Hepatocyte (in vitro differentiated cells): Measurements from ENCODE around the gene CSMD2. TPM values are rescaled to one million over a fixed set of nuclear protein-coding genes. Genes with fewer than 3 reads are reported as not detected.

Source experiments
- DNase-seq: peaks from one replicate; pipeline ENCODE4 v3.0.0-alpha.2; 2016; ENCODE audit warnings: low spot score
- H2AFZ ChIP-seq: fragments of 200-600 bp; sonication (generic); 2 replicates; pipeline ENCODE4 v1.6.0; 2016; ENCODE audit warnings: antibody characterized with exemption, mild to moderate bottlenecking
- H3K27ac ChIP-seq: fragments of 200-600 bp; sonication (generic); 2 replicates; pipeline ENCODE4 v1.5.1; 2016; ENCODE audit warnings: mild to moderate bottlenecking
- H3K27me3 ChIP-seq: fragments of 200-600 bp; sonication (generic); 2 replicates; pipeline ENCODE4 v1.6.1; 2016
- H3K36me3 ChIP-seq: fragments of 200-600 bp; sonication (generic); replicated peaks from 2 replicates; pipeline ENCODE4 v1.5.1; 2016; ENCODE audit warnings: low read depth; ENCODE audit not compliant: insufficient read depth
- H3K4me1 ChIP-seq: fragments of 200-600 bp; sonication (generic); 2 replicates; pipeline ENCODE4 v1.5.1; 2016; ENCODE audit warnings: mild to moderate bottlenecking, moderate library complexity; ENCODE audit not compliant: insufficient read depth
- H3K4me2 ChIP-seq: fragments of 200-600 bp; sonication (generic); 2 replicates; pipeline ENCODE4 v1.6.0; 2016
- H3K4me3 ChIP-seq: fragments of 200-600 bp; sonication (generic); 2 replicates; pipeline ENCODE4 v1.5.1; 2016; ENCODE audit warnings: mild to moderate bottlenecking
- H3K79me2 ChIP-seq: fragments of 200-600 bp; sonication (generic); 2 replicates; pipeline ENCODE4 v1.6.0; 2017; ENCODE audit warnings: mild to moderate bottlenecking
- H3K9me2 ChIP-seq: fragments of 200-600 bp; sonication (generic); replicated peaks from 2 replicates; pipeline ENCODE4 v1.6.0; 2017; ENCODE audit warnings: mild to moderate bottlenecking; ENCODE audit not compliant: insufficient read depth
- H3K9me3 ChIP-seq: fragments of 200-600 bp; sonication (generic); 2 replicates; pipeline ENCODE4 v1.5.1; 2016; ENCODE audit warnings: low read depth, mild to moderate bottlenecking
- H4K20me1 ChIP-seq: fragments of 200-600 bp; sonication (generic); 2 replicates; pipeline ENCODE4 v1.6.0; 2016; ENCODE audit warnings: mild to moderate bottlenecking; ENCODE audit not compliant: insufficient read depth, poor library complexity, severe bottlenecking
- CTCF ChIP-seq: fragments of 200-600 bp; sonication (generic); IDR thresholded peaks from 2 replicates; pipeline ENCODE4 v1.5.1; 2016; ENCODE audit warnings: antibody characterized with exemption, mild to moderate bottlenecking; ENCODE audit not compliant: poor library complexity
- EZH2 ChIP-seq: fragments of 200-600 bp; sonication (generic); IDR thresholded peaks from 2 replicates; pipeline ENCODE4 v1.6.1; 2016; ENCODE audit warnings: antibody characterized with exemption, mild to moderate bottlenecking, borderline replicate concordance
- EZH2phosphoT487 ChIP-seq: fragments of 200-600 bp; sonication (generic); IDR thresholded peaks from one replicate; pipeline ENCODE4 v1.6.1; 2018; ENCODE audit warnings: antibody characterized with exemption, mild to moderate bottlenecking, low read depth, moderate library complexity; ENCODE audit not compliant: unreplicated experiment, severe bottlenecking
- WGBS: methylation state at CpG from one replicate; pipeline ENCODE4 v1.1.6; 2016; ENCODE audit warnings: low lambda C conversion rate; ENCODE audit errors: missing lambda C conversion rate; 5-methylcytosine and 5-hydroxymethylcytosine counted together
- polyA plus RNA-seq: library from polyadenylated mRNA; unstranded; fragments of >200 nt; fragmentation: Nextera tagmentation; extraction: Ambion mirVana; gene quantifications from 2 replicates; pipeline ENCODE4 v1.2.1, GENCODE V29; 2016
- total RNA-seq: library from RNA; depleted of rRNA; stranded (reverse); fragments of >200 nt; gene quantifications from 2 replicates; pipeline ENCODE4 v1.2.3, GENCODE V29; 2014

The CSMD2 gene
- total and polyA plus RNA-seq, 2 experiments from 2014 or later, result 0.10 to 0.37 TPM

- H3K27me3 ChIP-seq, result no peaks in the 10 kb centered on the region
- no peaks in the 10 kb centered on the region for H3K9me3 ChIP-seq
- peaks cover 7% of the 10 kb centered on the region for H3K4me1 ChIP-seq
- TF ChIP-seq CTCF (no peak), EZH2 (no peak), EZH2phosphoT487 (no peak)
- no peak overlapping the region for H3K4me3 ChIP-seq
- H2AFZ ChIP-seq, result no peak overlapping the region
- H3K36me3 ChIP-seq, result no peaks in the 10 kb centered on the region
- H3K27ac ChIP-seq, result no peak overlapping the region
- H4K20me1 ChIP-seq, result no peaks in the 10 kb centered on the region
- H3K9me2 ChIP-seq, result no peaks in the 10 kb centered on the region
- H3K4me2 ChIP-seq, result no peak overlapping the region
- WGBS, result 83% methylated on average over 3 of the region's 3 CpGs
- H3K79me2 ChIP-seq, result no peaks in the 10 kb centered on the region
- no peak for DNase-seq
These were observed 265.3 kb downstream of the CSMD2 start for GRCh38 chr1:33899746-33900145.

GRCh38 chr1:33898881-33899280 lies 266.1 kb downstream of the CSMD2 start:
- H3K4me3 ChIP-seq, result no peak overlapping the region
- H3K4me2 ChIP-seq, result no peak overlapping the region
- no peaks in the 10 kb centered on the region for H4K20me1 ChIP-seq
- no peaks in the 10 kb centered on the region for H3K9me3 ChIP-seq
- H3K36me3 ChIP-seq, result no peaks in the 10 kb centered on the region
- H3K27me3 ChIP-seq, result no peaks in the 10 kb centered on the region
- H3K27ac ChIP-seq, result no peak overlapping the region
- TF ChIP-seq EZH2 (no peak), EZH2phosphoT487 (no peak), CTCF (no peak)
- H3K4me1 ChIP-seq, result peaks cover 7% of the 10 kb centered on the region
- no peaks in the 10 kb centered on the region for H3K9me2 ChIP-seq
- H3K79me2 ChIP-seq, result no peaks in the 10 kb centered on the region
- no peak overlapping the region for H2AFZ ChIP-seq
- DNase-seq, result no peak
- 90% methylated on average over 9 of the region's 9 CpGs for WGBS

- Histone ChIP-seq H4K20me1 (no peaks in the 10 kb centered on the region), H3K27ac (no peak overlapping the region), H3K9me2 (no peaks in the 10 kb centered on the region), H3K27me3 (no peaks in the 10 kb centered on the region), H3K4me1 (peaks cover 7% of the 10 kb centered on the region), H2AFZ (no peak overlapping the region), H3K4me2 (no peak overlapping the region), H3K79me2 (no peaks in the 10 kb centered on the region), H3K9me3 (no peaks in the 10 kb centered on the region), H3K4me3 (no peak overlapping the region), H3K36me3 (no peaks in the 10 kb centered on the region)
- DNase-seq, result no peak
- WGBS, result 85% methylated on average over 3 of the region's 3 CpGs
- TF ChIP-seq EZH2 (no peak), CTCF (no peak), EZH2phosphoT487 (no peak)
These were observed 266.6 kb downstream of the CSMD2 start for GRCh38 chr1:33898406-33898805.
